ENCODE results near the gene PDZD2.
A peak's percentile ranks its signal among the peaks of the same experiment; 100 is the strongest.
"Not testable (repeated sequence)": the region's sequence is repeated elsewhere in the genome, so short reads cannot be mapped to it uniquely, and the experiment has no call there.

Gene PDZD2

DNA sequence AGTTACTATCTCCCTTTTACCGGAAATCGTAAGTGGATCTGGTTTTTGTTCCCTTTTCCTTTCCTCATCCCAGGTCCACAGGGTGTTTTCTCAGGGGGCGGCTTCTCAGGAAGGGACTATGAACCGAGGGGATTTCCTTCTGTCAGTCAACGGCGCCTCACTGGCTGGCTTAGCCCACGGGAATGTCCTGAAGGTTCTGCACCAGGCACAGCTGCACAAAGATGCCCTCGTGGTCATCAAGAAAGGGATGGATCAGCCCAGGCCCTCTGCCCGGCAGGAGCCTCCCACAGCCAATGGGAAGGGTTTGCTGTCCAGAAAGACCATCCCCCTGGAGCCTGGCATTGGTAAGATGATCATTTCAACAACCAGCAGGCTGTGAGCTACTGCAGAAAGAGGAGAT is 459.4 kb downstream of the PDZD2 start:
- DNase-seq (ENCODE audit: low spot score): no peak

DNA sequence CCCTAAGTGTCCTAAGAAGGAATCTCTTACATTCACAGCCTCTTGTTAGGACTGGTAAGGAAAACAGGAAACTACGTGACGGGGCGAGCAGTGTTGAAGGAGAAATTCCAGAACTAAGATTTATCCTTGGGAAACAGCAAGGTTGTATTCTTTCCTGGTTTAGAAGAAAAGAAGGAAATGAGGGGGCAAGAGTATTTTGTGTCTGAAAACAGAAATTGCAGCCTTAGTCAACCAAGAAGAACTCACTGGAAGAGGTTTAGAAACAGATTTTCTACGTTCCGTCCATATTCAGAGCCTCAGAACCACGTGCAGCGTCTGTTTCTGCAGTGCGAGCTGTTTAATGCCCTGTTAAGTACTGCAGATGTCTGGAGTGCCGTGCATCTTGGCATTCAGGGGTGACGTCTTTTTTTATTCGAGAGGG is 460.0 kb downstream of the PDZD2 start:
- DNase-seq (ENCODE audit: low spot score): no peak

- DNase-seq (ENCODE audit: low spot score): peak; percentile 17
Measured at GRCh38 chr5:32099486-32100035, 460.6 kb downstream of the PDZD2 start.

DNA sequence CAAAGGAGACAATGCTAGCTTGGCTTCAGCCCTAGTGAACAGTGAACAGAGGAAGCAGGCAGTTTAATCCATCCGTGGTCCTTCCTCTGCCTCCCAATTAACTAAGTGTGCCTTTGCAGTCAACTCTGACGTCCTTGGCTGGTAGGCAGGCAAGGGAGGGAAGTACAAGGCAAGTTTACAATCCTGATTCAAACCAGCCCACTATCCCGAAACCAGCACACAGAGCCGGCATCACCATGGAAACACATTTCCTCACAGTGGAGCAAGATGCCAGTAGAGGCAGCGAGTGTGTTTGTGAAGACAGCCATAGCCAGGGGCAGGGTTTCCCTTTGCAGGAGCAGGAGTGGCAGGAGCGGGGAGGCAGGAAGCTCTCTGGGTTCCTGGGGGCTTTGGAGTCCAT is 461.3 kb downstream of the PDZD2 start:
- peak; percentile 18 for DNase-seq (ENCODE audit: low spot score)

GRCh38 chr5:32100691-32101302 is 461.9 kb downstream of the PDZD2 start:
- no peak for DNase-seq (ENCODE audit: low spot score)

DNA sequence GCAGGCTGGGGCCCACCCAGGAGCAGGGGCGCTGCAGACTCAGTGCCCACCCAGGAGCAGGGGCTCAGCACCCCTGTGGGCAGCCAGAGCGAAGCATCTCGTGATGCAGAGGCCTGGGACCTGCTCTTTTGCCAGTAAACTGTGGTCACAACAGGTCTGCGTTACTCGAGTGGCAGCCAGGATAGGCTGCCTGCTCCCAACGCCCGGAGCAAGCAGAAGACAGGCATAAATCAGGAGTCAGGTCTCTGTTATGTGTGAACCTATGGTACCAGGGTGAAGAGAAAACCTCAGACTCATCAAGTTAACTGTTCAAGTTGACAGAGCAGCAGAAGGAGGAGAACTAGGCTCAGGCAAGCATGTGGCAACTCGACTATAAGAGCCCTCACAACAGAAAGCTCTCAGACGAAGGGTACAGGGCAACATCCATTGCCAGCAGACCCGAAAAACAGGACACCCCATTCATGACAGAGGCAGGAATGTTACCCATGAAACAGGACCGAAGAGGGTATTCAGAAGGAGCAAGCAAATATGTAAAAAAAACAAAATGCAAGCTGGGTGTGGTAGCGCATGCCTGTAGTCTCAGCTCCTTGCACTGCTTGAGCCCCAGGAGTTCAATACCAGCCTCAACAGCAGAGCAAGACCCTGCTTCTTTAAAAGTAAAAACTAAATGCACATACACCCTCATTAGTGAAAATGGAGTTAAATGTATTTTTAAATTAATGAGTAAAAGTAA is 463.5 kb downstream of the PDZD2 start:
- DNase-seq (ENCODE audit: low spot score): no peak

DNA sequence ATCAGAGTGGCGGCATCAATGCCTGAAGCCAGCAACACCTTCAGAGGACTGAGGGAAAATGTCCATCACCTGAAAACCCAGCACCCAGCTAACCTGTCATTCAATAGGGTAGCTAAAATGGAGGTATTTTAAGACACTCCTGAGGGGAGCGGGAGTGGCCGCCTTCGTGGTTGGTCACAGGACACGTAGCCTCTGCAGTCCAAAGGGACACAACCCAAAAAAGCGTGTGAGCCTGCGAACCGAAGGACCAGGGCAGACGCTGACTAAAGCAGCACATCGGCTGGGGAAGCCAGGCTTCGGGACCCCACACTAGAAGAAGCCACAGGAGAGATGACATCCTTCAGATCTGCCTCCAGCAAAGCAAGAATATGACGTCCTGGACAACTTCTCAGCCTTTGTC is 464.6 kb downstream of the PDZD2 start:
- no peak for DNase-seq (ENCODE audit: low spot score)

- no peak for DNase-seq (ENCODE audit: low spot score)
Measured at GRCh38 chr5:32107291-32107690, 468.4 kb downstream of the PDZD2 start.

GRCh38 chr5:32108167-32108566 is 469.2 kb downstream of the PDZD2 start:
- DNase-seq (ENCODE audit: low spot score): no peak

GRCh38 chr5:32109236-32109635 is 470.3 kb downstream of the PDZD2 start:
- DNase-seq (ENCODE audit: low spot score): no peak

DNA sequence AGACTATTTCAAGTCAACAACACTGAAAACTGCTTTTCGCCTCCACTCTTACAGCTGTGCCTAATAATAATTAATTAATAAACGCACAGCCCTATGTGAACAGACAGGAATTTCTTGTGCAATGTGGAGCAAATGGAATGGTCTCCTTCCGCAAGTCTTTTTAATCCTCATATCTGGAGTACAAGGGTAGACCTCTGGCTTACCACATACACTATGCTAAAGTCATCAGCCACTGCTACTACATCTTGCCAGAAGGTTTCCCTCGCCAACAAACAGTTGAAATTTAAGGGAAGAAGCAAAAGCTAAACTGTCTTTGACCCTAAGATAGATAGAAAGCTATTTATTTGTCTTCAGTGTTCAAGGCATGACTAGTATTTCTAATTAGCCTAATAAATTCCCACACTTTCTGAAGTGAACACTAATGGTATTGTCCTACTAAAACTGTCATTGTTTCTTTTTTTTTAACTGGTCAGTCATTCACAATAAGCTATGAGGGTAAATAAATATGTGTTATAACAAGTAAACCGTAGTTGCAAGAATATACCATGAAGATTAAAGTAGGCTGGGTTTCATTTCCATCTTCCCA is 471.3 kb downstream of the PDZD2 start:
- DNase-seq (ENCODE audit: low spot score): no peak

- DNase-seq (ENCODE audit: low spot score): no peak
Measured at GRCh38 chr5:32115985-32116384, 477.1 kb downstream of the PDZD2 start.

DNA sequence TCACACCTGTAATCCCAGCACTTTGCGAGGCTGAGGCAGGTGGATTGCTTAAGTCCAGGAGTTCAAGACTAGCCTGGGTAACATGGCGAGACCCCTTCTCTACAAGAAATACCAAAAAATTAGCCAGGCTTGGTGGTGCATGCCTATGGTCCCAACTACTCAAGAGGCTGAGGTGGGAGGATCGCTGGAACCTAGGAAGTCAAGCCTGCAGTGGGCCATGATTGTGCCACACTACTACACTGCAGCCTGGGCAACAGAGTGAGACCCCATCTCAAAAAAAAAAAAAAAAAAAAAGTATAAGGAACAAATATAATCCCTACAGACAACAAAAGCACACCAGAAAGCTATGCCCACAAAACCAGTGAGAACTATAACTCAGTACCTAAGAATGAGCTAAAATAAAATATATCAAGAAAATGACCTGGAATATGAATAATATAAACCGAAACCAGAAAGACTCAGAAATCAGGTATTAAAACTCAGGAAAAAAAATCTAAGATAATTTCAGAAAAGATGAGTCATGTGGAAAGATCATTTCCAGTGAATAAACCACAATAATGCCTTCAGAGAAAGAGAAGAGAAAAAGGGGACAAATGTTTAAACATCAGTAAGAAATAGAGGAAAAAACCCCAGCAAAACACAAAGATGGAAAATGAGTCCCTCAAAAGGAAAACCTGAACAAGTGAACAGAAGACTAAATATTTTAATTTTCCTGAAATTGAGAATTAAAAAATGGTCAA is 477.8 kb downstream of the PDZD2 start:
- no peak for DNase-seq (ENCODE audit: low spot score)

DNA sequence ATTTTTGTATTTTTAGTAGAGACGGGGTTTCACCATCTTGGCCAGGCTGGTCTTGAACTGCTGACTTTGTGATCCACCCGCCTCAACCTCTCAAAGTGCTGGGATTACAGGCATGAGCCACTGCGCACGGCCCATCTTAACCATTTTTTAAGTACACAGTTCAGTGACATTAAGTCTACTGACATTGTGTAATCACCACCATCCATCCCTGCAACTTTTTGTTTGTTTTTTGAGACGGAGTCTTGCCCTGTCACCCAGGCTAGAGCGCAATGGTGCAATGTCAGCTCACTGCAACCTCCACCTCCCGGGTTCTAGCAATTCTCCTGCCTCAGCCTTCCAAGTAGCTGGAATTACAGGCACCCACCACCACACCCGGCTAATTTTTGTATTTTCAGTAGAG is 480.0 kb downstream of the PDZD2 start:
- not testable (repeated sequence) for DNase-seq (ENCODE audit: low spot score)

- DNase-seq (ENCODE audit: low spot score): no peak
Measured at GRCh38 chr5:32123058-32123805, 484.3 kb downstream of the PDZD2 start.

DNA sequence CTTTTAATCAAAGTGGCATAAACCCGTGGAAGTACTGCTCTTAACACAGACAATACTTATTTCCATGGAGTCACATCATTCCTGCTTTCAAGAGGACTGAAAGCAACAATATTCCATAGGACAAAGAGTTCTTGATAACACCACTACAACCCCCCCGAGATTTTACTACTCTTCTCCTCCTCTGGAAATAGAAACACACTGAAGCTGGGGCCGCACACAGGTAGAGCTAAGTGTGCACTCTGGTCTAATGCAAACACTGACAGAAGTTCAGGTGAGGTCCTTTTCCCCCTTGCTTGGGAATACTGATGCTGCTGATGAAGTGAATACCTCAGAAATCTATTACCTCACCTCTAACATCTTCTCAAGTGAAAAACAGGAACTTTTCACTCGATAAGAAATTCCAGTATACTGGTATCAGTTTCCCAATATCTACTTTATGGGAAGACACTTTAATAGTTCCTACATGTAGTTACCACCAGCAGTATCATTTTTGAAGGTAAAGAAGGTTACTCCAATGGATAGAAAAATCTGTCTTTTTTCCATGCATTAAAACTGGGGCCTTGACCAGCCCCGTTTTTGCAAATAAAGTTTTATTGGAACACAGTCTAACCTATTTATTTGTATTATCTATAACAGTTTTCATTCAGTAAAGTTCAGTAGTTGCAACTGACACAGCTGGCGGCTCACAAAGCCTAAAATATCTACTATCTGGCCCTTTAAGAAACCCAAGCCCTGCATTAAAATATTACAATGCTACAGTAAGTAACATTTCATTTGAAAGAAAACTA is 485.2 kb downstream of the PDZD2 start:
- no peak for DNase-seq (ENCODE audit: low spot score)

DNA sequence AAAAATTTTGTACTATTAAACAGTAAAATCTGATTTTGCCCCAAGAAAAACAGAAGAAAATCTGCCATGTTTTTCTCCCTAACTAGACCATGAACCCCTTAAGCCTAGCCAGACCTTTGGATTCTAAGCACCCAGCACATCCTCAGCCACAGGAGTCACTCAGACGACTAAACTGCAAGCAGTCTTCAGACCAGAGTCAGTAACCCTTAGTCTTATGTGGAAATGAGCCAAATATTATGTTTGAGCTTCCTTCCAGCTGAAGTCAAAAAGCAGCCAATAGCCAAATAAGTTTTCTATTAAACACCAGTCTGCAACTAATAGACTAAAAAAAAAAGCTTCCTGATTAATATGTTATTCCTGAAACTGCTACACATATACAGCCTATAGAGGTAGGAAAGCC is 487.8 kb downstream of the PDZD2 start:
- DNase-seq (ENCODE audit: low spot score): no peak

GRCh38 chr5:32127711-32128110 is 488.8 kb downstream of the PDZD2 start:
- DNase-seq (ENCODE audit: low spot score): no peak

DNA sequence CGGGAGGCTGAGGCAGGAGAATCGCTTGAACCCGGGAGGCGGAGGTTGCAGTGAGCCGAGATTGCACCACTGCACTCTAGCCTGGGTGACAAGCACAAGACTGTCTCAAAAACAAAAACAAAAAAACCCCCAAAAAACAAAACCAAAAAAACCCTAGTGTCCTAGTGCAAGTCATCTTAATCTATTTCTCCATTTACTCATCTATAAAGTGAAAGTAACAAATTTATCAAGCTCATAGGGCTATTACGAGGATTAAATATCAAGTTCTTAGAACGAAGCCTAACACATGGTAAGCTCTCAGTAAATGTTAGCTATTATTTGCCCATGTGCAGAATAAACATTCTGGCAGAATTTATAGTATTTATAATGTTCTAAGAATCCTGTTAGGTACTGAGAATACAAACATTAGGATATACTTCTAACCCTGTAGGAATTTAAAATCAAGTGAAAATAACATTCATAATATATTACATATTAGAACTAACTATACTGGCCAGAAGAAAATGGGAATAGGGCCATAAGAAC is 490.2 kb downstream of the PDZD2 start:
- DNase-seq (ENCODE audit: low spot score): no peak

GRCh38 chr5:32130865-32131264 is 491.9 kb downstream of the PDZD2 start:
- no peak for DNase-seq (ENCODE audit: low spot score)

Data from SK-N-DZ (cell line).